Measurements from ENCODE around the gene JCAD. TPM values are rescaled to one million over a fixed set of nuclear protein-coding genes. Genes with fewer than 3 reads are reported as not detected.

The JCAD gene
- total and polyA plus RNA-seq, 12 donors = 10.5 to 53.5 (median 22.2) TPM

DNA sequence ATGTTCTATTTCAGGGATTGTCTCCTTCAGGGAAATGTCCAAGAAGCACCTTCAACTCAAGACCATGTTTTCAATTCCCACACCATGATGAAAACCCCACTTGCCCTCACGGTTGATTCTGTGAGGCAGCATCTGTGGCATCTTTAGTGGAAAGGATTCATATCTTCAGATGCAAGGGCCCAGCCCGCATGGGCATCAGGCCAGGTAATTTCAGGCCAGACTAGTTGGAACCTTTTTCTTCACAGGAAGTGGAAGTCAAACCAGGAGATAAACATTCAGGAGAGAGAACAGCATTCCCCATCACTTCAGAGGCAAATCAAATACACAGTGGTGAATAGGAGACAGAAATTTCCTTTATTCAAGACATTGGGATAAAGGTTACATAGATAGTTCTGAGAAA lies 88.8 kb downstream of the JCAD start:
- H3K9me3 ChIP-seq (replicated peaks in 1 of 3) = no peaks in the 10 kb centered on the region
- no peaks in the 10 kb centered on the region for H3K36me3 ChIP-seq (replicated peaks in 1 of 2)
- H3K27ac ChIP-seq = no peak overlapping the region
- peak in 4 of 7 donors; percentile 40 to 70 (median 44) for DNase-seq
- H3K27me3 ChIP-seq = no peaks in the 10 kb centered on the region
- H3K4me3 ChIP-seq = no peak overlapping the region
- intact Hi-C loops (cut with DNase I) = no loop called here
- TF ChIP-seq, protein P1, sequence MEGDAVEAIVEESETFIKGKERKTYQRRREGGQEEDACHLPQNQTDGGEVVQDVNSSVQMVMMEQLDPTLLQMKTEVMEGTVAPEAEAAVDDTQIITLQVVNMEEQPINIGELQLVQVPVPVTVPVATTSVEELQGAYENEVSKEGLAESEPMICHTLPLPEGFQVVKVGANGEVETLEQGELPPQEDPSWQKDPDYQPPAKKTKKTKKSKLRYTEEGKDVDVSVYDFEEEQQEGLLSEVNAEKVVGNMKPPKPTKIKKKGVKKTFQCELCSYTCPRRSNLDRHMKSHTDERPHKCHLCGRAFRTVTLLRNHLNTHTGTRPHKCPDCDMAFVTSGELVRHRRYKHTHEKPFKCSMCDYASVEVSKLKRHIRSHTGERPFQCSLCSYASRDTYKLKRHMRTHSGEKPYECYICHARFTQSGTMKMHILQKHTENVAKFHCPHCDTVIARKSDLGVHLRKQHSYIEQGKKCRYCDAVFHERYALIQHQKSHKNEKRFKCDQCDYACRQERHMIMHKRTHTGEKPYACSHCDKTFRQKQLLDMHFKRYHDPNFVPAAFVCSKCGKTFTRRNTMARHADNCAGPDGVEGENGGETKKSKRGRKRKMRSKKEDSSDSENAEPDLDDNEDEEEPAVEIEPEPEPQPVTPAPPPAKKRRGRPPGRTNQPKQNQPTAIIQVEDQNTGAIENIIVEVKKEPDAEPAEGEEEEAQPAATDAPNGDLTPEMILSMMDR (IDR thresholded peaks at IDR 0.05) = no peak
- no peak for TF ChIP-seq POLR2A (IDR thresholded peaks at IDR 0.05)
- 73 to 85% (median 79%) methylated on average over 2 of the region's 2 CpGs for WGBS, 4 donors
- H3K4me1 ChIP-seq (replicated peaks in 1 of 2) = peaks cover 0 to 15% of the 10 kb centered on the region in 2 donors

DNA sequence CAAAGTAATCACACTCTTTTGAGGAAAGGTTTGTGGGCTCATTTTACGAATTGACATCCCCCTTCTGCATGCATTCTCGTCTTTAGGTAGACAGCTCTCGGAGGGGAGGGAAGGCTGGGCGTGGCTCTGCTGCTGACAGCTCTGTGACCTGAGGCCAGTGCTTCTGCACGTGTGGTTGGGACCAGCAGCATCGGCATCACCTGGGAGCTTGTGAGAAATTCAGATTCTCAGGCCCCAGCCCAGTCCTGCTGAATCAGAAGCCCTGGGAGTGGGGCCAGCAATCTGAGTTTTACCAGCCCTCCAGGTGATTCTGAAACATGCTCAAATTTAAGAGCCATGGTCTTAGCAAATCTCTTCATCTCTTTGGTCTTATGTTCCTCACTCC lies 89.4 kb downstream of the JCAD start:
- Histone ChIP-seq H3K27ac (no peak overlapping the region), H3K4me3 (no peak overlapping the region), H3K9me3 (replicated peaks in 1 of 3) (no peaks in the 10 kb centered on the region), H3K27me3 (no peaks in the 10 kb centered on the region), H3K4me1 (replicated peaks in 1 of 2) (peaks cover 0 to 15% of the 10 kb centered on the region in 2 donors), H3K36me3 (replicated peaks in 1 of 2) (no peaks in the 10 kb centered on the region)
- intact Hi-C loops (cut with DNase I) = no loop called here
- TF ChIP-seq, protein P1 (IDR thresholded peaks at IDR 0.05) = no peak
- no peak for TF ChIP-seq POLR2A (IDR thresholded peaks at IDR 0.05)
- WGBS, 4 donors = 77 to 89% (median 83%) methylated on average over 6 of the region's 6 CpGs
- no peak for DNase-seq

DNA sequence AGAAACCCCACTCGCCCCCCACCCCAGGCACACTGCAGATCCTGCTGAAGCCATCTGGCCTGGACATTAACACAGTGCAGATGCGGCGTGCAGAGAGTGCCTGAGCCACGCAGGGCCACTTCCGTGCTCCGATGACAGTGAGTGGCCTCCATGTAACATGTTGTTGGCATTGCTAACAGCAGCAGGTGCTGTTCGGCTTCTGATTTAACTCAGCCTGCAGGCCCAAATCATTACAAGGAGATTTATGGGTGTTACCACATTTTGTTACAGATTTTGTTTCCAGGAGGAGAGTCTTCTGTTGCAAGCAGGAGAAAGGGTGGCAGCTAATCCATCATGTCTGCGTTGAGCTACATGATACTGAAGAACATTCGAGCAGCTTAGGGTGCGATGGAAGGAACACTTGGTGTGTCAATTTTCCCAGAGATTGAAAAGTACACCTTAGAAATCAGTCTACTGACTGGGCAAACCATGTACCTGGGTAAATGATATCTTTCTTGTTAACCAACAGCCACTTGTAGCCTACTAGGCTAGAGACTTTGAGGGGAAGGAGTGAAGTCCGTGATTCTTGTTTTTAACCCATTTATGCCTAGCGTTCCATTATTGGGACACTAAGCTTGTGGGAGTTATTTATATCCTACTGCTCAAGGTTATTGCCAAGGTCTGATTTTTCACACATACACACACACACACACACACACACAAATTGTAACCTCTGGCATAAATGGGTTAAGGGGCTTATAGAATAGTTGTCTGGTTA lies 90.0 kb downstream of the JCAD start:
- no peak overlapping the region for H3K4me3 ChIP-seq
- no peaks in the 10 kb centered on the region for H3K9me3 ChIP-seq (replicated peaks in 1 of 3)
- WGBS, 4 donors = 72 to 86% (median 85%) methylated on average over 6 to 12 of the region's 12 CpGs
- H3K27ac ChIP-seq = no peak overlapping the region
- TF ChIP-seq, protein P1 (IDR thresholded peaks at IDR 0.05) = no peak
- no peak for TF ChIP-seq POLR2A (IDR thresholded peaks at IDR 0.05)
- H3K27me3 ChIP-seq = no peaks in the 10 kb centered on the region
- intact Hi-C loops (cut with DNase I) = no loop called here
- H3K36me3 ChIP-seq (replicated peaks in 1 of 2) = no peaks in the 10 kb centered on the region
- peaks cover 0 to 15% of the 10 kb centered on the region in 2 donors for H3K4me1 ChIP-seq (replicated peaks in 1 of 2)
- DNase-seq = peak in 1 of 7 donors; percentile 65

DNA sequence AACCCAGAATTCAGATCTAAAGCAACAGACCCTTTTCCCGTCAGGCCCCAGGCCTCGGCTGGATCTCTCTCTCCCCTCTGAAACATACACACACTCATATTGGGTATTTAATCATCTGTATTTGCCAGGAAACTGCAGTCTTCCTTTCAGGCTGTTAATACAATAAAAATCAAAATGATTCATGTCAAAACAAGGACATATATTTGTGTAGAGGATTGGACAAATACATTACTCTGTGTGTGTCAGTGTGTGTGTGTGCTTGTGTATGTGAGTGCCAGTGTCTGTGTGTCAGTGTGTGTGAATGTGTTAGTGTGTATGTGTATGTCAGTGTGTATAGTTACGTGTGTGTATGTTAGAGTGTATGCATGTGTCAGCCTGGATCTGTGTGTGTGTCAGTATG lies 90.8 kb downstream of the JCAD start:
- no peak for TF ChIP-seq POLR2A (IDR thresholded peaks at IDR 0.05)
- TF ChIP-seq, protein P1 (IDR thresholded peaks at IDR 0.05) = no peak
- WGBS, 4 donors = 45 to 57% (median 49%) methylated on average over 3 of the region's 3 CpGs
- no peak for DNase-seq
- Histone ChIP-seq H3K4me3 (no peak overlapping the region), H3K36me3 (replicated peaks in 1 of 2) (no peaks in the 10 kb centered on the region), H3K27ac (peak overlapping the region in 2 of 5 donors; percentile 36 to 54), H3K9me3 (replicated peaks in 1 of 3) (no peaks in the 10 kb centered on the region), H3K4me1 (replicated peaks in 1 of 2) (peaks cover 0 to 15% of the 10 kb centered on the region in 2 donors), H3K27me3 (no peaks in the 10 kb centered on the region)
- intact Hi-C loops (cut with DNase I) = no loop called here

All from adrenal gland (tissue), 12 donors.